Effector memory CD4-positive, alpha-beta T cell (primary cell): ENCODE results near the gene SH3BP1.
"Not testable (repeated sequence)": the region's sequence is repeated elsewhere in the genome, so short reads cannot be mapped to it uniquely, and the experiment has no call there.

Experiments
- DNase-seq, 3 donors: peaks; one replicate each; pipeline ENCODE4 v3.0.0-alpha.2; 2020
- H3K27ac ChIP-seq: 2 replicates; pipeline ENCODE4 v1.7.0; 2013; ENCODE audit warnings: mild to moderate bottlenecking, low read length, moderate library complexity; ENCODE audit not compliant: insufficient read depth, poor library complexity, severe bottlenecking
- H3K27me3 ChIP-seq: replicated peaks from 2 replicates; pipeline ENCODE4 v1.7.0; 2013; ENCODE audit warnings: mild to moderate bottlenecking, low read length; ENCODE audit not compliant: insufficient read depth, control insufficient read depth, poor library complexity, severe bottlenecking
- H3K36me3 ChIP-seq: 2 replicates; pipeline ENCODE4 v1.7.0; 2013; ENCODE audit warnings: mild to moderate bottlenecking, low read length, moderate library complexity; ENCODE audit not compliant: control insufficient read depth, insufficient read depth
- H3K4me1 ChIP-seq: 2 replicates; pipeline ENCODE4 v1.7.0; 2013; ENCODE audit warnings: low read length, mild to moderate bottlenecking; ENCODE audit not compliant: control insufficient read depth, insufficient read depth, poor library complexity, severe bottlenecking
- H3K4me3 ChIP-seq: 2 replicates; pipeline ENCODE4 v1.7.0; 2013; ENCODE audit warnings: low read length, low read depth, mild to moderate bottlenecking; ENCODE audit not compliant: insufficient read depth, poor library complexity, severe bottlenecking
- H3K9me3 ChIP-seq: 2 replicates; pipeline ENCODE4 v1.7.0; 2013; ENCODE audit warnings: mild to moderate bottlenecking, low read length, moderate library complexity; ENCODE audit not compliant: control insufficient read depth
- total RNA-seq, 3 donors: gene quantifications; one replicate each; lab custom pipeline; 2026; lab: John Stamatoyannopoulos, UW

SH3BP1 gene
- 24.2 to 28.5 (median 24.6) reads per million in 3 donors for total RNA-seq

GRCh38 chr22:37639070-37639760 is at the start of gene SH3BP1:
Gene SH3BP1 (plus strand): TSS chr22:37639669. CDS start chr22:37639788, 119 bp downstream.
- Histone ChIP-seq H3K27ac (peak within 1 kb of the TSS; percentile 78), H3K36me3 (peaks cover 29% of the 10 kb centered on the region), H3K4me3 (peak within 1 kb of the TSS; percentile 77), H3K4me1 (peaks cover 90% of the 10 kb centered on the region), H3K27me3 (no peaks in the 10 kb centered on the region), H3K9me3 (no peaks in the 10 kb centered on the region)
- DNase-seq = peak; percentile 37 to 54 (median 47)

GRCh38 chr22:37591081-37591480 is 48.4 kb upstream of the SH3BP1 start:
- not testable (repeated sequence) for H3K27me3 ChIP-seq, DNase-seq, H3K27ac ChIP-seq, H3K4me1 ChIP-seq, H3K9me3 ChIP-seq, H3K36me3 ChIP-seq, H3K4me3 ChIP-seq

- Histone ChIP-seq H3K36me3 (no peaks in the 10 kb centered on the region), H3K4me3 (no peak overlapping the region), H3K9me3 (no peaks in the 10 kb centered on the region), H3K4me1 (no peaks in the 10 kb centered on the region), H3K27me3 (no peaks in the 10 kb centered on the region), H3K27ac (no peak overlapping the region)
- DNase-seq = no peak
Measured at GRCh38 chr22:37591823-37592404, 47.6 kb upstream of the SH3BP1 start.

GRCh38 chr22:37594237-37594636 is 45.2 kb upstream of the SH3BP1 start:
- Histone ChIP-seq H3K36me3 (no peaks in the 10 kb centered on the region), H3K9me3 (no peaks in the 10 kb centered on the region), H3K4me1 (no peaks in the 10 kb centered on the region)

GRCh38 chr22:37599153-37599552 is 40.3 kb upstream of the SH3BP1 start:
- H3K4me3 ChIP-seq = no peak overlapping the region
- H3K27me3 ChIP-seq = no peaks in the 10 kb centered on the region
- no peak overlapping the region for H3K27ac ChIP-seq
- H3K4me1 ChIP-seq = no peaks in the 10 kb centered on the region
- no peaks in the 10 kb centered on the region for H3K9me3 ChIP-seq
- no peaks in the 10 kb centered on the region for H3K36me3 ChIP-seq
- no peak for DNase-seq

More at GRCh38 chr22:37594237-37594636, 45.2 kb upstream of the SH3BP1 start:
- no peak for DNase-seq
- Histone ChIP-seq H3K27me3 (no peaks in the 10 kb centered on the region), H3K4me3 (no peak overlapping the region), H3K27ac (no peak overlapping the region)

GRCh38 chr22:37601203-37601539 is 38.3 kb upstream of the SH3BP1 start:
- no peaks in the 10 kb centered on the region for H3K36me3 ChIP-seq
- no peak overlapping the region for H3K27ac ChIP-seq
- H3K4me1 ChIP-seq = peaks cover 12% of the 10 kb centered on the region
- DNase-seq = no peak
- H3K4me3 ChIP-seq = no peak overlapping the region
- H3K9me3 ChIP-seq = no peaks in the 10 kb centered on the region
- no peaks in the 10 kb centered on the region for H3K27me3 ChIP-seq

- DNase-seq = no peak
- peaks cover 13% of the 10 kb centered on the region for H3K4me1 ChIP-seq
- no peak overlapping the region for H3K27ac ChIP-seq
- H3K4me3 ChIP-seq = no peak overlapping the region
- H3K36me3 ChIP-seq = no peaks in the 10 kb centered on the region
- no peaks in the 10 kb centered on the region for H3K9me3 ChIP-seq
- H3K27me3 ChIP-seq = no peaks in the 10 kb centered on the region
Measured at GRCh38 chr22:37601540-37602442, 37.7 kb upstream of the SH3BP1 start.

GRCh38 chr22:37602546-37603277 is 36.8 kb upstream of the SH3BP1 start:
- H3K4me3 ChIP-seq, H3K27me3 ChIP-seq, DNase-seq, H3K27ac ChIP-seq, H3K36me3 ChIP-seq, H3K9me3 ChIP-seq: not testable (repeated sequence)
- peaks cover 15% of the 10 kb centered on the region for H3K4me1 ChIP-seq

- no peak overlapping the region for H3K27ac ChIP-seq
- H3K36me3 ChIP-seq = no peaks in the 10 kb centered on the region
Measured at GRCh38 chr22:37604074-37604473, 35.4 kb upstream of the SH3BP1 start.

More at GRCh38 chr22:37604074-37604473, 35.4 kb upstream of the SH3BP1 start:
- peaks cover 20% of the 10 kb centered on the region for H3K4me1 ChIP-seq
- no peaks in the 10 kb centered on the region for H3K27me3 ChIP-seq
- DNase-seq = no peak
- H3K9me3 ChIP-seq = no peaks in the 10 kb centered on the region
- H3K4me3 ChIP-seq = no peak overlapping the region
